ENCODE results near the gene P2RX2.

P2RX2 gene

DNA sequence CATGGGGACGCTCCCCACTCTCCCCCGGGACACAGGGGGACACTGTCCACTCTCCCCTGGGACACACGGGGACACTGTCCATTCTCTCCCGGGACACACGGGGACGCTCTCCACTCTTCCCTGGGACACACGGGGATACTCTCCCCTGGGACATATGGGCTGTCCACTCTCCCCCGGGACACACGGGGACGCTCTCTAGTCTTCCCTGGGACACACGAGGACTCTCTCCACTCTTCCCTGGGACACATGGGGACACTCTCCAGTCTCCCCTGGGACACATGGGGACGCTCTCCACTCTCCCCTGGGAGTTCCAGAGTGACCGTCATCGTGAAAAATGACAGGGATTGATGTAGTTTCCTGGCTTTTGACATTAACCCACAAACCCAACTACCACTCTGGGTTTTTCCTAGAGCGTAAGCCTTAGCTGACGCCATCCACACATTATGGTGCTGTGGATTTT lies 3.0 kb upstream of the P2RX2 start:
- no peak overlapping the region for H3K27ac ChIP-seq
- TF ChIP-seq FOXP2 (optimal IDR thresholded peaks at IDR 0.05; ENCODE audit: control extremely low read depth, extremely low read length, insufficient read depth) (no peak), EZH2 (IDR thresholded peaks at IDR 0.05) (no peak), POLR2AphosphoS5 (IDR thresholded peaks at IDR 0.05; ENCODE audit: borderline replicate concordance, low read depth, low read length) (no peak)
- no peak overlapping the region for H3K4me3 ChIP-seq
- no peak overlapping the region for H3K9ac ChIP-seq (ENCODE audit: insufficient read length)
- H3K36me3 ChIP-seq (ENCODE audit: insufficient read depth, low read length) = no peaks in the 10 kb centered on the region
- DNase-seq (ENCODE audit: low read depth, low spot score) = no peak
- no peaks in the 10 kb centered on the region; the same call in 1 of the 2 replicates for H3K9me3 ChIP-seq (ENCODE audit: low read depth, low read length)

DNA sequence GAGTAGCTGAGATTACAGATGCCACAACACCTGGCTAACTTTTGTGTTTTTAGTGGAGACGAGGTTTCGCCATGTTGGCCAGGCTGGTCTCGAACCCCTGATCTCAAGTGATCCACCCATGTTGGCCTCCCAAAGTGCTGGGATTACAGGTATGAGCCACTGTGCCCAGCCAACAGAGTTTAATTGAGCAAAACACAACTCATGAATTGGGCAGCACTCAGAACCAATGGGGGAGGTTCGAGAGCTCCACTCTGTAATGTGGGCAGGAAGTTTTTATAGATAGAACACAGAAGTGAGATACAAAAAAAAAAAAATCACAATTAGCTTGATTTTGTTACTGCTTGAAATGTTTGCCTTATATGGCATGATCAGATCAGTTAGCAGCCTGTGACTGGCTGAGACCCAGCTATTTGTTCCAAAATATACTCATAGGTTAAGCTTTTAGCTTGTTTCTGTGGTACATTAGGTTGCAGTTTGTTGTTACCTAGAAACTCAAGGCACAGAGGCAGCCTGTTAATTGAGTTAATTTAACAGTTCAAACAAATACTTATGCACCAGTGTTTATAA lies 1.4 kb upstream of the P2RX2 start:
- Histone ChIP-seq H3K27ac (no peak overlapping the region), H3K36me3 (ENCODE audit: insufficient read depth, low read length) (no peaks in the 10 kb centered on the region), H3K9me3 (ENCODE audit: low read depth, low read length) (no peaks in the 10 kb centered on the region; the same call in 1 of the 2 replicates), H3K4me3 (no peak overlapping the region), H3K9ac (ENCODE audit: insufficient read length) (no peak overlapping the region)
- no peak for TF ChIP-seq POLR2AphosphoS5 (IDR thresholded peaks at IDR 0.05; ENCODE audit: borderline replicate concordance, low read depth, low read length)
- TF ChIP-seq FOXP2 (optimal IDR thresholded peaks at IDR 0.05; ENCODE audit: control extremely low read depth, extremely low read length, insufficient read depth) = no peak
- TF ChIP-seq EZH2 (IDR thresholded peaks at IDR 0.05) = no peak
- DNase-seq (ENCODE audit: low read depth, low spot score) = no peak

DNA sequence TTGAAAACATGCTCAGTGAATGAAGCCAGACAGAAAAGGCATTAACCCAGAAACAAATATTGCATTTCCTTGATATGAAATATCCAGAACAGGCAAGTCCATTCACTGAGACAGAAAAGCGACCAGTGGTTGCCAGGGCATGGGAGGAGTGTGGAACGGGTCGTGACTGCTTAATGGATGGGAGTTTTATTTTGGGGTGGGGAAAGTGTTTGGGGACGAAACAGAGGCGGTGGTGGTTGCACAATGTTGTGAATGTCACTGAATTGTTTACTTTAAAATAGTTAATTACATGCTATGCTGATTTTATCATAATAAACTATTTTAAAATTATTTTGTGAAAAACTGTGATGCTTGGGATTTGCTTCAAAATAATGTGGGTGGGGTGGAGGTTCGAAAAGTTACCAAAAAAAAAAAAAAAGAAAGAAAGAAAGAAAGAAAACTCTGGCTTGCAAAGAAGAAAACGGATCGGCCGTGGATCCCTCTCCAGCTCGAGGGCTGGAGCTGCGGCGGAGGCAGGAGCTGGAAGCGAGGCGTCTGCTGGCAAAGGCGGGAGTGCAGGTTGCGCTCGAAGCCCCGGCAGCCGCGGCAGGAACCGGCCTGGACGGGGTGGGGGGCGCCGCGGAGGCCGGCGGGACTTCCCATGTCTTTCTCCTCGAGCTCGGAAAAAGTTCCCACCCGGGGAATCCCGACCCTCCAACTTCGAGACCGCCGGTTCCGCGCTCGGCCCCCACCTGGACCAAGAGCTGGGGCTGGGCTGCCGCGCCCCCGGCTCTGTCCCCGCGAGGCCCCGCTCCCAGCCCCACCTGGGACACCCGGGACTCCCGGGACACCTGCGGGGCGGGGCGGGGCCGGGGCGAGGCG lies 524 bp upstream of the P2RX2 start:
- TF ChIP-seq EZH2 (IDR thresholded peaks at IDR 0.05) = no peak
- TF ChIP-seq POLR2AphosphoS5 (IDR thresholded peaks at IDR 0.05; ENCODE audit: borderline replicate concordance, low read depth, low read length) = no peak
- no peak for TF ChIP-seq FOXP2 (optimal IDR thresholded peaks at IDR 0.05; ENCODE audit: control extremely low read depth, extremely low read length, insufficient read depth)
- no peaks in the 10 kb centered on the region for H3K36me3 ChIP-seq (ENCODE audit: insufficient read depth, low read length)
- H3K9ac ChIP-seq (ENCODE audit: insufficient read length) = no peak overlapping the region
- no peak overlapping the region for H3K27ac ChIP-seq
- DNase-seq (ENCODE audit: low read depth, low spot score) = no peak
- no peaks in the 10 kb centered on the region; the same call in 1 of the 2 replicates for H3K9me3 ChIP-seq (ENCODE audit: low read depth, low read length)
- H3K4me3 ChIP-seq = peak overlapping the region; percentile 68

DNA sequence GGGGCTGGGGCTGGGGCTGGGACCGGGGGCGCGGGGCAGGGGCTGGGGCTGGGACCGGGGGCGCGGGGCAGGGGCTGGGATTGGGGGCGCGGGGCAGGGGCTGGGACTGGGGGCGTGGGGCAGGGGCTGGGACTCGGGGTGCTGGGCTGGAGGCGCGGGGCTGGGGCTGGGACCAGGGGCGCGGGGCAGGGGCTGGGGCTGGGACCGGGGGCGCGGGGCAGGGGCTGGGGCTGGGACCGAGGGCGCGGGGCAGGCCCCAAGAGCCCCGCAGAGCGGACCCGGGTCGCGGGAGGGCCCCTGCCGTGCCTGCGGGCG lies 452 bp downstream of the P2RX2 start:
- no peak for TF ChIP-seq FOXP2 (optimal IDR thresholded peaks at IDR 0.05; ENCODE audit: control extremely low read depth, extremely low read length, insufficient read depth)
- TF ChIP-seq EZH2 (IDR thresholded peaks at IDR 0.05) = no peak
- TF ChIP-seq POLR2AphosphoS5 (IDR thresholded peaks at IDR 0.05; ENCODE audit: borderline replicate concordance, low read depth, low read length) = no peak
- H3K9ac ChIP-seq (ENCODE audit: insufficient read length) = no peak overlapping the region
- H3K9me3 ChIP-seq (ENCODE audit: low read depth, low read length) = no peaks in the 10 kb centered on the region; the same call in 1 of the 2 replicates
- no peak overlapping the region for H3K27ac ChIP-seq
- peaks cover 4% of the 10 kb centered on the region for H3K36me3 ChIP-seq (ENCODE audit: insufficient read depth, low read length)
- no peak overlapping the region for H3K4me3 ChIP-seq
- DNase-seq (ENCODE audit: low read depth, low spot score) = no peak

DNA sequence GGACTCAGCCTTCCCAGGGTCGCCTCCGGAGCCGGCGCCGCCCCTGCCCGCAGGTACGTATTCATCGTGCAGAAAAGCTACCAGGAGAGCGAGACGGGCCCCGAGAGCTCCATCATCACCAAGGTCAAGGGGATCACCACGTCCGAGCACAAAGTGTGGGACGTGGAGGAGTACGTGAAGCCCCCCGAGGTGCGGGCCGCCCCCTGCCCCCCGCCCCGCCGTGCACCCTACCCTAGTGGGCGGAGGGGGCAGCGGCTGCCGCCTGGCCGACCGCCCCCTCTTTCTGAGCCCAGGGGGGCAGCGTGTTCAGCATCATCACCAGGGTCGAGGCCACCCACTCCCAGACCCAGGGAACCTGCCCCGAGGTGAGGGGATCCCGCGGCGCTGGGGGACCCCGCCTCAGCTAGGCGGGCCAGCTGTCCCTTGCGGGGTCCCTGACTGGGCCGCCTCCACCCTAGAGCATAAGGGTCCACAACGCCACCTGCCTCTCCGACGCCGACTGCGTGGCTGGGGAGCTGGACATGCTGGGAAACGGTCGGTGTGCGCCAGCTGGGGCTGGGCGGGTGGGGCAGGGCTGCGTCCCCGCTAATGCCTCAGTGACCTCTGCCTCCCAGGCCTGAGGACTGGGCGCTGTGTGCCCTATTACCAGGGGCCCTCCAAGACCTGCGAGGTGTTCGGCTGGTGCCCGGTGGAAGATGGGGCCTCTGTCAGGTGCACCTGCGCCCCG lies 973 bp downstream of the P2RX2 start:
- no peak for DNase-seq (ENCODE audit: low read depth, low spot score)
- Histone ChIP-seq H3K27ac (no peak overlapping the region), H3K9me3 (ENCODE audit: low read depth, low read length) (no peaks in the 10 kb centered on the region; the same call in 1 of the 2 replicates), H3K9ac (ENCODE audit: insufficient read length) (no peak overlapping the region), H3K4me3 (no peak overlapping the region), H3K36me3 (ENCODE audit: insufficient read depth, low read length) (peaks cover 9% of the 10 kb centered on the region)
- TF ChIP-seq POLR2AphosphoS5 (IDR thresholded peaks at IDR 0.05; ENCODE audit: borderline replicate concordance, low read depth, low read length) = no peak
- TF ChIP-seq FOXP2 (optimal IDR thresholded peaks at IDR 0.05; ENCODE audit: control extremely low read depth, extremely low read length, insufficient read depth) = no peak
- no peak for TF ChIP-seq EZH2 (IDR thresholded peaks at IDR 0.05)

DNA sequence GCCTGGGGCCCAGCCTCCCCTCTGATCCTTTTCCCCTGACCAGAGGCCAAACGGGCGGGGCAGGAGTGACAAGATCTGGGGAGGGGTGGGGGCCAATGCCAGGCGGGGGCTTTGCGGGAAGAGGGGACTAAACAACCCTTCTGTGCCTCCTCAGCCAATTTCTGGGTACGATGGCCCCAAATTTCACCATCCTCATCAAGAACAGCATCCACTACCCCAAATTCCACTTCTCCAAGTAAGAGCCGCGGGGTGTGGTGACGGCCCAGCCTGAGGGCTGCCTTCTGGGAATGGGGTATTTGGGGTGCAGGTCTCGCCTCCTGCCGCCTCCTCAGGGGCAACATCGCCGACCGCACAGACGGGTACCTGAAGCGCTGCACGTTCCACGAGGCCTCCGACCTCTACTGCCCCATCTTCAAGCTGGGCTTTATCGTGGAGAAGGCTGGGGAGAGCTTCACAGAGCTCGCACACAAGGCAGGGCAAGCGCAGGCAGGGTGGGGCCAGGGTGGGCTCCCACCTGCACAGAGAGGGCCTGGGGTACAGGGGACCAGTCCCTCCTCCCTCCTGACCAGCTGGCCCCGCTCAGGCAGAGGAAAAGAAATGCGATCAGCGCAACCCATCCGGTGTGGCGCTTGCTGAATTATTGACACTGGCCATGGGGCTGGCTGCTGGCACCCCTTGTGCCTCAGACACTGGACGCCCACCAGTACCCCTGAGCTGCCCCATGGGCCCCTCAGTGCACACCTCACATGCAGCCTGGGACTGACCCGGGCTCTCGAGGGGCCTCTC lies 1.7 kb downstream of the P2RX2 start:
- peaks cover 16% of the 10 kb centered on the region for H3K36me3 ChIP-seq (ENCODE audit: insufficient read depth, low read length)
- H3K4me3 ChIP-seq = no peak overlapping the region
- no peak overlapping the region for H3K27ac ChIP-seq
- no peak for TF ChIP-seq POLR2AphosphoS5 (IDR thresholded peaks at IDR 0.05; ENCODE audit: borderline replicate concordance, low read depth, low read length)
- no peak for TF ChIP-seq EZH2 (IDR thresholded peaks at IDR 0.05)
- TF ChIP-seq FOXP2 (optimal IDR thresholded peaks at IDR 0.05; ENCODE audit: control extremely low read depth, extremely low read length, insufficient read depth) = no peak
- H3K9me3 ChIP-seq (ENCODE audit: low read depth, low read length) = no peaks in the 10 kb centered on the region; the same call in 1 of the 2 replicates
- DNase-seq (ENCODE audit: low read depth, low spot score) = no peak
- H3K9ac ChIP-seq (ENCODE audit: insufficient read length) = no peak overlapping the region

DNA sequence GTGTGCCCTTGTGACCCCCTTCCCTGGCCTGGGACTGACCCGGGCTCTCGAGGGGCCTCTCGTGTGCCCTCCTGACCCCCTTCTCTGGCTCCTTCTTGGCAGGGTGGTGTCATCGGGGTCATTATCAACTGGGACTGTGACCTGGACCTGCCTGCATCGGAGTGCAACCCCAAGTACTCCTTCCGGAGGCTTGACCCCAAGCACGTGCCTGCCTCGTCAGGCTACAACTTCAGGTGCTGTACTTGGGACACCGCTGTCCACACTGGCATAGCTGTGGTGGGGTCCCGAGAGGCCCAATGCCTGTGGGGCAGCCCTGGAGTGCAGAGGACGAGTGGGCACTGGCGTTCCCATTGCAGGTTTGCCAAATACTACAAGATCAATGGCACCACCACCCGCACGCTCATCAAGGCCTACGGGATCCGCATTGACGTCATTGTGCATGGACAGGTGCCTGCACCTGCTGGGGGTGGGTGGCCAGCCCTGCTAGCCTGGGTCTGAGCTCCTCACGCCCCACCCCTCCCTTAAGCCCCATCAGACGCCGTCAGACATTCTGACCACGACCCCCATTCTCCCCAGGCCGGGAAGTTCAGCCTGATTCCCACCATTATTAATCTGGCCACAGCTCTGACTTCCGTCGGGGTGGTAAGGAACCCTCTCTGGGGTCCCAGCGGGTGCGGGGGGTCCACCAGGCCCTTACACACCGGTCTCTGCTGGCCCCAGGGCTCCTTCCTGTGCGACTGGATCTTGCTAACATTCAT lies 2.5 kb downstream of the P2RX2 start:
- no peak overlapping the region for H3K9ac ChIP-seq (ENCODE audit: insufficient read length)
- no peak overlapping the region for H3K27ac ChIP-seq
- H3K4me3 ChIP-seq = no peak overlapping the region
- peaks cover 24% of the 10 kb centered on the region for H3K36me3 ChIP-seq (ENCODE audit: insufficient read depth, low read length)
- no peak for TF ChIP-seq EZH2 (IDR thresholded peaks at IDR 0.05)
- TF ChIP-seq FOXP2 (optimal IDR thresholded peaks at IDR 0.05; ENCODE audit: control extremely low read depth, extremely low read length, insufficient read depth) = no peak
- TF ChIP-seq POLR2AphosphoS5 (IDR thresholded peaks at IDR 0.05; ENCODE audit: borderline replicate concordance, low read depth, low read length) = no peak
- no peak for DNase-seq (ENCODE audit: low read depth, low spot score)
- H3K9me3 ChIP-seq (ENCODE audit: low read depth, low read length) = no peaks in the 10 kb centered on the region; the same call in 1 of the 2 replicates

Measured in SK-N-MC (cell line).